ENCODE measurements around the gene HTR4. TPM values are rescaled to one million over a fixed set of nuclear protein-coding genes. Genes with fewer than 3 reads are reported as not detected.

The HTR4 gene
- total RNA-seq, 4 donors from 2014 or later = not detected

DNA sequence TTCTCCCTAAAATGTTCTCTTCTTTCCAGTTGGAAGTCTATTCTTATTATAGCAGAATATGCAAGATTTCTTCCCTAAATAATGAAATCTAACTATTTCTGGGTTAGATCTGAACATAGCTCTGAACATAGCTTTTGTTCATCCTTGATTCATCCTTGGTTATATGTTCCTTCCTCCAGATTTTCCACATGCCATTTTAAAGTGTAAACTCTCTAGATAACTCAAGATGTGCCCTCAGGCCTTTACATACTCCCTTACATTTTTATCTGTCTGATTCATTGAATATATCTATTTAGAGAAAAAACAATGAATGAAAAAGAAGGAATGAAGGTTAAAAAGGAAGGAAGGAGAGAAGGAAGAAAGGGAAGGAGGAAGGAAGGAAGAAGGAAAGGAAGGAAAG lies 169.7 kb downstream of the HTR4 start:
- ATAC-seq (ENCODE audit: low FRiP score) (no peak), DNase-seq (ENCODE audit: low spot score) (no peak)
- TF ChIP-seq CTCF (IDR thresholded peaks at IDR 0.05) = no peak

- no peak for TF ChIP-seq CTCF (IDR thresholded peaks at IDR 0.05)
- no peak for ATAC-seq (ENCODE audit: low FRiP score)
Observed at GRCh38 chr5:148483750-148484149, 170.6 kb downstream of the HTR4 start.

DNA sequence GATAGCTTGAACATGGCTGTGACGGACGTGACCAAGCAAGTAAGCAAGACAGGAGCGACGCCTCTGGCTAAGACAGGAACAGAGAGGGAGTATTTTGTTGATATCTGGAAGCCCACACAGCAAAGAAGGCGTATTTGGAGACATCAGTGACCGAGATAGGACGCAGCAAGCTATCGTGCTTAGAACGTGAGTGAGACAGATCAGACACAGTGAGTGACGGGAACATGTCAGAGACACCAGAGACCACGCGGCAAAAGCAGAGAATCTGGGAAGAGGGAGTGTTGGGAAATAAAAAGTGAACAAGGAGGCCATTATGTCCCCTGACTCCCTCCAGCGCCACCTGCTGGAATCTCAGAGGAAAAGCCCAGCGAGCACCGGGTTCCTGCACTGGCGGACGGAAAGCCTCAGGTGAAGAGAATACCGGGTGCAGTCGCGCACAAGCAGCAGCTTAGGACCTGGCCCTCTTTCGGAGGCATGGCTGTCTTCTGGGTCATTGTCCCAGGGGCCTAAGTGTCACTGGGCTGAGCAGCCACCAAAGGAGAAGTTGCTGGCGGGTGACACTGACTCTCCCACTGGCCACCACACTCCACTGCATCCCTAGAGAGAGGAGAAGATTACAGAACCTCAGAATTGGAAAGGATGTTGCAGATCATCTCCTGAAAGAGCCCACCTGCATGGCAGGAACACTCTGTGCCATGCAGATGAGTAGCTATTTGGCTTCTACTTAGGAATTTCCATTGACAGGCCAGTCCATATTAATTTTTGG lies 171.4 kb downstream of the HTR4 start:
- TF ChIP-seq CTCF (IDR thresholded peaks at IDR 0.05) = peak in 1 of 3 donors; percentile 19
- DNase-seq (ENCODE audit: low spot score) = no peak
- ATAC-seq (ENCODE audit: low FRiP score) = no peak

More at GRCh38 chr5:148483750-148484149, 170.6 kb downstream of the HTR4 start:
- no peak for DNase-seq (ENCODE audit: low spot score)

GRCh38 chr5:148482196-148482595 lies 172.1 kb downstream of the HTR4 start:
- ATAC-seq (ENCODE audit: low FRiP score) = no peak
- TF ChIP-seq CTCF (IDR thresholded peaks at IDR 0.05) = no peak

DNA sequence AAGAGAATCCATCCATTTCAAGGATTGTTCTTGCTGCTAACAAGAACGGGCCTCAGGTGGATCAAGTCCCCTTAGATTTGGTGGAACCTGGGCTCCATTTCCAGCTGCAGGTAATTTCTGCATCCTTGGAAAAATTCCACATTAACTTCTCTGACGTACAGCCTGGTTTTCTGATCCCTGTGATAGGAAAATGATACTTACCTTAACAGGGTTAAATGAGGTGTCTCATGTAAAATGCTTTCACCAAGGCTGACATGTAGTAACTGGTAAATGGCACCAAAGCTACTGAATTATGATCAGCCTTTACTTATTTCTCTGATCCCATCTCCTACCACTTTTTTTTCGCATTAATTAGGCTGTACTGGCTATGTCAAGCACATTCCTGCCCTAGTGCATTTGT lies 176.9 kb downstream of the HTR4 start:
- TF ChIP-seq CTCF (IDR thresholded peaks at IDR 0.05) = no peak
- ATAC-seq (ENCODE audit: low FRiP score) (no peak), DNase-seq (ENCODE audit: low spot score) (no peak)

More at GRCh38 chr5:148482196-148482595, 172.1 kb downstream of the HTR4 start:
- no peak for DNase-seq (ENCODE audit: low spot score)

GRCh38 chr5:148476302-148476701 lies 178.0 kb downstream of the HTR4 start:
- no peak for DNase-seq (ENCODE audit: low spot score)
- TF ChIP-seq CTCF (IDR thresholded peaks at IDR 0.05) = no peak
- no peak for ATAC-seq (ENCODE audit: low FRiP score)

DNA sequence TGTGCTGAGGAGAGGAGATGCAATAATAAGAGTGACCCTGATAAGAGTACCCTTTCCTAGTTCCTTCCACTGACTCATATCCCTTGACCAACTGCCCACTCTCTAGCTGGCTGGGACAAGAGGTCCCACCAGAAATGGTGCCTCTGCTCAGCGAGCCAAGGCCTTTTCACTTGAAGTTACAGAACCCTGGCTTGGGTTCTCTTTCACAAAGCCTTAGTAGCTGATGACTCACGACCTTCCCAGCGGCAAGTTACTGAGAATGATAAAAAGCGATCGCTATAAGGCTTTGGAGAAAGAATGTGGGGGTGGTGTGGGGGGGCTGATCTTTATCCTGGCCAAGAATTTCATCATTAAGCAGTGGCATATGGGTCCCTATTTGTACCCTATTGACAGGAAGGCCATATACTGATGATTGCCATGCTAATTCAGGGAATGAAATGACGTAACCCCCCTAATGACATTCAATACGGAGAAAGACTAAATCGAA lies 180.3 kb downstream of the HTR4 start:
- ATAC-seq (ENCODE audit: low FRiP score) = no peak
- TF ChIP-seq CTCF (IDR thresholded peaks at IDR 0.05) = no peak
- DNase-seq (ENCODE audit: low spot score) = no peak

Data from omental fat pad (tissue), 4 donors.